HuH-7 (cell line): Measurements from ENCODE around the gene PCF11.

Source experiments
- DNase-seq: peaks from one replicate; pipeline ENCODE4 v3.0.0; 2011; ENCODE audit warnings: low spot score

Gene PCF11

GRCh38 chr11:83156144-83156995, 561 bp upstream of the PCF11 start:
- DNase-seq = no peak

DNA sequence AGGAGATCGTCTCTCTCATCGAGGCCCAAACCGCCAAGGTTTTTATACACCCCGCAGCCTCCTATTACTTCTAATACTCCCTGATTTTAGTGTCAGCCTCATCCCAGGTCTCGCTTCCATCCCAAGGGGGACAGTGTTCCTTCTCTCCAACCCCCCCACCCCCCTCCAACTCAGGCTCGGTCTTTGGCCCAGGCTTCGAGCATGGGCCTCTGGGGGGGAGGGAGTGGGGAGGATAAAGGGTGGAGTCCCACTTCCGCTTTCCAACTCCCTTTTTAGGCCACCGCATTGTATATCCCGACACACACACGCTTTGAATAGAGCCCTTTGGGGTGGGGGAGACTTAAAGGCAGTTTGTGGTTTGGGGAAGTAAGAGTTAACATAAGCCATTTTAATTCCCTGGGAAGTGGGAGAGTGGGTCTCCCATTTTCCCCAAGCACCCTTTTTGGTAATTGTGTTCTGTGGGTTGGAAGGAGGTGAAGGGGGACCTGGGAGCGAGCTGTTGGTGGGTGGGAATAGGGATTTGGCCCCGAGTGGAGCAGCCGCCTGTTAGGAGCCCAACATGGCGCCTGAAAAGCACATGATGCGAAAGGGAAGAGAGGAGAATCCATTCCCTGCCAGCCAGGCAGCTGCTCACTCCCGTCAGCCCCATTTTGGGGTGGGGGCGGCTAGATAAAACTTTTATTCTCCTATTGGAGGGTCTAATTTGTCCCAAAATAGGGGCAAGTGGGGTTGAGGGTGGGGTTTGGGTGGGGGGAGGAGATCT, 844 bp downstream of the PCF11 start:
- no peak for DNase-seq

- DNase-seq = no peak
Observed at GRCh38 chr11:83158357-83158786, 1.4 kb downstream of the PCF11 start.

GRCh38 chr11:83158965-83159901, 2.3 kb downstream of the PCF11 start:
- DNase-seq = no peak

GRCh38 chr11:83159902-83160865, 3.3 kb downstream of the PCF11 start:
- DNase-seq = no peak

DNA sequence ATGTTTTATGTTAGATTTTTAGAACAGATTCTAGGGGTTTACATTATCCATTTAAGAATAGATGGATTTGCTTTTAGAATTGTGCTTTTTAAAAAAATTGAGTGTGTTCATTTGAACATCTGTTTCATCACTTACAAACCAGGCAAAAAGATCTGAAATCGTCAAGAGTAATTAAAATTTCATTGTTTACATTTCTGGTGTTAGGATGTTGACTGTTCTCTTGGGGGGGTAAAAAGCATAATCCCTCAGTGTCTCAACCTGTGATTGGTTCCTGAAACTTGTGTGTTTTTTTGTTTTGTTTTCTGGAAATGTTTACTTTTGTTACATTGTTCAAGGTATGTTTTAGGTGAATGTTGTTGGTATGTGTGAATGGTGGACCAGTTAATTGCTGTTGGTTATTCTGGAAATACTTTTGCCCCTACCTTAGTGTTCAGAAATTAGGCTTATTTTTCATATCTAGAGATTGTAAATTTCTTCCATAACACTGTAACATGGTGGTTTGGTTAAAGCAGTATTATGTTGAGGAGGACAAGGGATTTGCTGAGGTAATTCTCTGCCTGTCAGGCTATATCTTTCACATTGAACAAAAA, 4.8 kb downstream of the PCF11 start:
- DNase-seq = no peak

GRCh38 chr11:83162377-83162776, 5.4 kb downstream of the PCF11 start:
- no peak for DNase-seq

- no peak for DNase-seq
Observed at GRCh38 chr11:83166193-83166866, 9.4 kb downstream of the PCF11 start.

DNA sequence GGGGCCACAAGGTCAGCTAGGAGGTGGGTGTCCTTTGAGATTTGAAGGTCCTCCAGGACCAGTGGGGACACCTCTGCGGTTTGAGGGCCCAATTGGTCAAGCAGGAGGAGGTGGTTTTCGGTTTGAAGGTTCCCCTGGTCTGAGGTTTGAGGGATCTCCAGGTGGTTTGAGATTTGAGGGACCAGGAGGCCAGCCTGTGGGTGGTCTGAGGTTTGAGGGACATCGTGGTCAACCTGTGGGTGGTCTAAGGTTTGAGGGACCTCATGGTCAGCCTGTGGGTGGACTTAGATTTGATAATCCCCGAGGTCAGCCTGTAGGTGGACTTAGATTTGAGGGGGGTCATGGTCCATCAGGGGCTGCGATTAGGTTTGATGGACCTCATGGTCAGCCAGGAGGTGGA, 11.8 kb downstream of the PCF11 start:
- DNase-seq = no peak

GRCh38 chr11:83170865-83171264, 13.9 kb downstream of the PCF11 start:
- DNase-seq = no peak

GRCh38 chr11:83172551-83172950, 15.6 kb downstream of the PCF11 start:
- no peak for DNase-seq

GRCh38 chr11:83174008-83174407, 17.1 kb downstream of the PCF11 start:
- no peak for DNase-seq

DNA sequence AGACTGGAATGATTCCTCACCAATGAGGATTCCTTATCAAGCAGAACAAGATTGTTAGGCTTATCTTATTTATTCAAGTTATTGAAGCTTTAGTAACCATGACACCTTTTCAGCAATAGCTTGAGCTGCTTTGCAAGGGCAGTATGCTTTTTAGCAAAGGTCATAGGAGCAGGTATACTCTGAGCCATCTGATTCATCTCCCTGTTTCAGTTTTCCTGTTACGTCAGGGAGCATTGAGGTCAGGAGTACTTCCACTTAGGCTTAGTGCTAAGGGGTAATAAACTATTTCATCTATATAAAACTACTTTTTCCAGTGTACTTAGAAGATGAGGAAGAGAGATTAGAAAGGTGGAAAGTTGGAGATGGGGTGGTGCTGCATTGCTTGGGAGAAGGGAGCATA, 18.9 kb downstream of the PCF11 start:
- DNase-seq = no peak

DNA sequence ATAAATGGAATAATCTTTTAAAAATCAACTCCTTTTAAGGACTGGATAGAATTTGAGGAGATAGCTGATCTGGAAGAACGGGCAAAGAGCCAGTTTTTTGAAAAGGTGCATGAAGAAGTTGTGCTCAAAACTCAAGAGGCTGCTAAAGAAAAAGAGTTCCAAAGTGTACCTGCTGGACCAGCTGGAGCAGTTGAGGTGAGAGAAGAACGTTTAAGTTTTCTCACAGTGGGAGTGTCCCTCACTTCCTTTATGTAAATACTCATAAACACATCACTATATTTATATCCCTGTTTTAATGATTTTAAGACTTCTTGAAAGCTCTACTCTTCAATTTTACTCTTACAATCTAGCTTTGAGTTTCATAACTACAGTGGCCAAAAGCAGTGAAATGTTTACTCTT, 24.9 kb downstream of the PCF11 start:
- no peak for DNase-seq

- DNase-seq = no peak
Observed at GRCh38 chr11:83185767-83186166, 28.8 kb downstream of the PCF11 start.

DNA sequence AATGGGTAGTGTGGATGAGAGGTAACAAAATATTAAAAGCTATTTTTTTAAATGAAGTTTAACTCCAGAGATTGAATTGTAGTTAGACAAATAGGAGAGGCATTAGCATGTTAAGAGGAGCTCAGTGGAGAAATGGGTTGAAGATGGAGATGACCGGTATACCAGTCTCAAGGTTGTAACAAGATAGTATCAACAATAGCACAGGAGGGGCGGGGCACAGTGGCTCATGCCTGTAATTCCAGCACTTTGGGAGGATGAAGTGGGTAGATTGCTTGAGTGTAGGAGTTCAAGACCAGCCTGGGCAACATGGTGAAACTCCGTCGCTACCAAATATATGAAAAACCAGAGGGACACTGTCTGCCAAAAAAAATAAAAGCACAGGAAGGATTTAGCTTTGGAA, 30.5 kb downstream of the PCF11 start:
- no peak for DNase-seq

GRCh38 chr11:83191491-83191890, 34.6 kb downstream of the PCF11 start:
- no peak for DNase-seq

- no peak for DNase-seq
Observed at GRCh38 chr11:83191986-83192385, 35.1 kb downstream of the PCF11 start.

DNA sequence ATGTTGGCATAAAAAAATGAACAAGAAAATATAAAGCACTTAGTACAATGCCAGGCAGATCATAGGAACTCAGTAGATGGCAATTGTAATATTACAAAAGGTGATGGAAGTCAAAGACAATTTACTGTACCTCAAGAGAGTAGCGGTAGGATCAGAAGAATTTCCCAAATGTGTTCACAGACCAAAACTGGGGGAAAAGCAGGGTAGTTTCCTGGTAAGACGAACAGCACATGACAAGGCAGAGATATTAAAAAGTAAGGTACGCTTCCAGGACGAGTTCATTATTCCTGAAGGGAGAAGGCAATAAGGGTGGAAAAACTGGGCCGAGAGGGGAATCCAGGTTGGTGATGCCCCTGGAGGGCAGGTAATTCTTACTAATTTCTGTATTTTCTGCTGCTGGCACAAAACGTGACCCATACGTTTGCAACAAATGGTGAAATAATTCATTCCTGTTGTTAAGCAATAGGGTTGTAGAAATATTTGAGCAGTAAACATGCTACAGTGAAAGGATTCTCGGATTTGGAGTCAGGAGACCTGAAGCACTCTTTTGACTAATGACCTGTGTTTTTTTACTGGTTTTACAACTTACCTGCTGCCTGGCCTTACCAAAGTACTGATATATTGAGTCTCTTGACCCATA, 35.8 kb downstream of the PCF11 start:
- no peak for DNase-seq
